ENCODE measurements around the gene DNASE1.

Gene DNASE1

GRCh38 chr16:3665508-3665907 lies 11.0 kb downstream of the DNASE1 start:
- DNase-seq: no peak

GRCh38 chr16:3668626-3669025 lies 14.1 kb downstream of the DNASE1 start:
- DNase-seq: no peak

GRCh38 chr16:3669082-3669481 lies 14.6 kb downstream of the DNASE1 start:
- DNase-seq: no peak

- no peak for DNase-seq
Measured at GRCh38 chr16:3670711-3671110, 16.2 kb downstream of the DNASE1 start.

GRCh38 chr16:3671424-3671823 lies 16.9 kb downstream of the DNASE1 start:
- DNase-seq: no peak

- DNase-seq: no peak
Measured at GRCh38 chr16:3672571-3673041, 18.1 kb downstream of the DNASE1 start.

- DNase-seq: no peak
Measured at GRCh38 chr16:3673201-3673600, 18.7 kb downstream of the DNASE1 start.

- no peak for DNase-seq
Measured at GRCh38 chr16:3673676-3674377, 19.3 kb downstream of the DNASE1 start.

- DNase-seq: no peak
Measured at GRCh38 chr16:3674513-3675295, 20.2 kb downstream of the DNASE1 start.

GRCh38 chr16:3675601-3676130 lies 21.2 kb downstream of the DNASE1 start:
- no peak for DNase-seq

GRCh38 chr16:3677994-3678393 lies 23.5 kb downstream of the DNASE1 start:
- DNase-seq: no peak

GRCh38 chr16:3681206-3681605 lies 26.7 kb downstream of the DNASE1 start:
- DNase-seq: no peak

GRCh38 chr16:3687021-3687420 lies 32.5 kb downstream of the DNASE1 start:
- DNase-seq: no peak

- no peak for DNase-seq
Measured at GRCh38 chr16:3687792-3688191, 33.3 kb downstream of the DNASE1 start.

- DNase-seq: no peak
Measured at GRCh38 chr16:3689731-3690130, 35.2 kb downstream of the DNASE1 start.

- peak; percentile 84 for DNase-seq
Measured at GRCh38 chr16:3690470-3690928, 36.0 kb downstream of the DNASE1 start.

- DNase-seq: no peak
Measured at GRCh38 chr16:3690980-3691720, 36.7 kb downstream of the DNASE1 start.

GRCh38 chr16:3691761-3692160 lies 37.3 kb downstream of the DNASE1 start:
- DNase-seq: no peak

- DNase-seq: no peak
Measured at GRCh38 chr16:3694051-3694450, 39.6 kb downstream of the DNASE1 start.

- no peak for DNase-seq
Measured at GRCh38 chr16:3695610-3696369, 41.3 kb downstream of the DNASE1 start.

- no peak for DNase-seq
Measured at GRCh38 chr16:3696425-3697218, 42.1 kb downstream of the DNASE1 start.

GRCh38 chr16:3698941-3699340 lies 44.5 kb downstream of the DNASE1 start:
- no peak for DNase-seq

Measured in activated naive CD4-positive, alpha-beta T cell treated with anti-CD3 and anti-CD28 coated beads, Interleukin-2, amount 50 U/mL, for 16 hours (primary cell).